Stimulated activated CD4-positive, alpha-beta T cell treated with anti-CD3 and anti-CD28 coated beads, TNF-alpha, amount 100 ng/mL, for 4 hours (primary cell): ENCODE measurements around the gene SLC30A4.
A peak's percentile ranks its signal among the peaks of the same experiment; 100 is the strongest.
"Not testable (repeated sequence)": the region's sequence is repeated elsewhere in the genome, so short reads cannot be mapped to it uniquely, and the experiment has no call there.

ENCODE experiments used
- DNase-seq, 3 experiments: peaks; one replicate each; pipeline ENCODE4 v3.0.0-alpha.2; 2020; ENCODE audit warnings: low read depth in 3 of 3

Gene SLC30A4

DNA sequence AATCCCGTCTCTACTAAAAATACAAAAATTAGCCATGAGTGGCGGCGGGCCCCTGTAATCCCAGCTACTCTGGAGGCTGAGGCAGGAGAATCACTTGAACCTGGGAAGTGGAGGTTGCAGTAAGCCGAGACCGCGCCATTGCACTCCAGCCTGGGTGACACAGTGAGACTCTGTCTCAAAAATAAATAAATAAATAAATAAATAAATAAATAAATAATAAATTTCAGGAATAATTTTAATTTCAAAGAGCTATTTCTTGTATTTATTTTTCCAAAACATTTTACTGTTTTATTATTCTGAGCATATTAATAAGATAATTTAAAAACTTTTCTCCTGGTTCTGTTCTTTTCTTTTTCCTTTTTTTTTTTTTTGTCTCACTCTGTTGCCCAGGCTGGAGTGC lies 15.4 kb downstream of the SLC30A4 start:
- DNase-seq, result not testable (repeated sequence)

GRCh38 chr15:45499426-45499825 lies 23.1 kb downstream of the SLC30A4 start:
- no peak for DNase-seq

- DNase-seq, result no peak
Measured at GRCh38 chr15:45498701-45499100, 23.9 kb downstream of the SLC30A4 start.

DNA sequence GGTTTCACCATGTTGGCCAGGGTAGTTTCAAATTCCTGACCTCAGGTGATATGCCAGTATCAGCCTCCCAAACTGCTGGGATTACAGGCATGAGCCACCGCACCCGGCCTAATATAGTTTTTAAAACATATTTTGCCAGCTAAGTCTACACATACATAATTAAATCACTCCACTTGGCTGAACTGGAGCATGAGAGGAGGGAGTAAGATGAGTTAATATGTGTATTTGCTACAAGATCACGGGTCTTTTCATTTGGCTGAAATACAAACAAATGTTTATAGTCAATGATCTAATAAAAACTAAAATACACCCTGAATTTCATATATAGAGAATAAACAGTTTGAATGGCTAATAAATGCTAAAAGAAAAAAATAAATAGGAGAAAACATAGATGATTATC lies 25.3 kb downstream of the SLC30A4 start:
- DNase-seq, result no peak

DNA sequence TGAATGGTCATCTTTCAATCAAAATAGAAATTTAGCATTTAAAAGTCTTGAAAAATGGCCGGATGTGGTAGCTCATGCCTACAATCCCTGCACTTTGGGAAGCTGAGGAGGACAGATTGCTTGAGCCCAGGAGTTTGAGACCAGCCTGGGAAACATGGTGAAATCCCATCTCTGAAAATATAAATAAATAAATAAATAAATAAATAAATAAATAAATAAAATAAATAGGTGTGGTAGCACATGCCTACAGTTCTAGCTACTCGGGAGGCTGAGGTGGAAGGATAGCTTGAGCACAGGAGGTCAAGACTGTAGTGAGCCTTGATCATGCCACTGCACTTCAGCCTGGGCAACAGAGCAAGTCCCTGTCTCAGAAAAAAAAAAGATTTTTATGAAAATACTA lies 25.9 kb downstream of the SLC30A4 start:
- DNase-seq, result no peak

GRCh38 chr15:45495588-45495987 lies 27.0 kb downstream of the SLC30A4 start:
- no peak for DNase-seq

DNA sequence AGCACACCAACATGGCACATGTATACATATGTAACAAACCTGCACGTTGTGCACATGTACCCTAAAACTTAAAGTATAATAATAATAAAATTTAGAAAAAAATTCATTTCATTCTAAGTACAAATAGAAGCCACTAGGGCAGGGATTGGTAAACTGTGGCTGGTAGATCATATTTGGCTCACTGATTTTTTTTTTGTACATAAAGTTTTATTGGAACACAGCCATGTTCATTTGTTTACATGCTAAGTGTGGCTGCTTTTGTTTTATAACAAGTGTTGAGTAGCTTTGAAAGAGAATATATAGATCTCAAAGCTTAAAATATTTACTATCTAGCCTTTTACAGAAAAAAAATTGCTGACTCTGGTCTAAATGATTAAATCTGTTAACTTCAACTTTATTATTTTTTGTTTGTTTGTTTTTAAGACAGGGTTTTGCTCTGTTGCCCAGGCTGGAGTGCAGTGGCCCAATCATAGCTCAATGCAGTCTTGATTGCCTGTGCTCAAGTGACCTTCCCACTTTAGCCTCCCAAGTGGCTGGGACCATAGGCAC lies 32.8 kb downstream of the SLC30A4 start:
- DNase-seq, result no peak

DNA sequence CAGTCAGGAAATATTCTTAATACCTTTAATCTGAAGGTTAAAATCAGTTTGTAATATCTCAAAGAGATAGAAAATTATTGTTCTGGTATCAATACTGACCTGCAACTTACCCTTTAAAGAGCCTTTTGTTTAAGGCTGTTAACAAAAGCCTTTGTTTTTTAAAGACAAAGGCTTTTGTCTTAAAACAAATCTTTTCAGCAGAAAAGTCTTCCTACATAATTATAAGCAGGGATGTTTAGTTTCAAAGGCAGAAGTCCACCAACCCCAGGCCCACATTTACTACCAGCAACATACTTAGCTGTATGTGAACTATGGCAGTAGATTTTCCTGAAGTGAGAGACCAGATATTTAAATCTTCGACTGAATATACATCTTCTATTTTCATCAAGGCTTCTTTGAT lies 36.2 kb downstream of the SLC30A4 start:
- DNase-seq, result no peak

GRCh38 chr15:45481135-45481534 lies 41.4 kb downstream of the SLC30A4 start:
- DNase-seq, result no peak

DNA sequence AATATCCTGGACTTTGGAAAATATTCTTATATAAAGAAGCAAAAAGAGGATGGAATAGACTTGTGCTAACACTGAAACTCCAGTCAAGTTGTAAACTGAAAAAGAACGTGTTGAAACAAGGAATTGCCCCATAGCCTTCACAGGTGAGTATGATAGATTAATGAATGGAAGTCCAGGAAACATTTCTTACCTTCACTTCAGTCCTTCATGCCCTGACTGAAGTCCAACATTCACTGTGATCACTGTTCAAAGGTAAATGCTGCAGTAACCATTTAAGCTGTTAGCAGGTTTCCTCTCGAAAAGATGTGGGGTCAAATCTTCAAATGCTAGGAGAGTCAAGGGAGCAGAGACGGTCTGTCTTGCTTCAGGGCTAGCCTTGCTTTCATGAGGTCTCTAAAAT lies 46.1 kb downstream of the SLC30A4 start:
- DNase-seq, result no peak

GRCh38 chr15:45474799-45475198 lies 47.8 kb downstream of the SLC30A4 start:
- DNase-seq, result no peak

- no peak for DNase-seq
Measured at GRCh38 chr15:45473068-45473467, 49.5 kb downstream of the SLC30A4 start.

DNA sequence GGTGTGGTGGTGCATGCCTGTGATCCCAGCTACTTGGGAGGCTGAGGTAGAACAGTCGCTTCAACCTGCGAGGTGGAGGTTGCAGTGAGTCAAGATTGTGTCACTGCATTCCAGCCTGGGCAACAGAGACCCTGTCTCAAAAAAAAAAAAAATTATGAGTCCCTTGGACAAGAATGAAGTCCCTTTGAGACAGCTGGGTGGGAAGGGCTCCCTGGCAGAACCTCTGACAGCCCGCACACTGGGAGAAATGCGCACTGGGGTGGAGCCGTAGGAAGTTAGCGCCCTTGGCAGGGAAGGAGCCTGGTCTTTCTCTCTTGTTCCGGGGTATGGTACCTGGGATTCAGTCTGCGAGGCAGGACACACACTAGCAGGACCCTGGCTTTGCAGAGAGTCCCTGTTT lies 51.4 kb downstream of the SLC30A4 start:
- no peak for DNase-seq

- DNase-seq, result no peak
Measured at GRCh38 chr15:45469441-45469840, 53.1 kb downstream of the SLC30A4 start.

DNA sequence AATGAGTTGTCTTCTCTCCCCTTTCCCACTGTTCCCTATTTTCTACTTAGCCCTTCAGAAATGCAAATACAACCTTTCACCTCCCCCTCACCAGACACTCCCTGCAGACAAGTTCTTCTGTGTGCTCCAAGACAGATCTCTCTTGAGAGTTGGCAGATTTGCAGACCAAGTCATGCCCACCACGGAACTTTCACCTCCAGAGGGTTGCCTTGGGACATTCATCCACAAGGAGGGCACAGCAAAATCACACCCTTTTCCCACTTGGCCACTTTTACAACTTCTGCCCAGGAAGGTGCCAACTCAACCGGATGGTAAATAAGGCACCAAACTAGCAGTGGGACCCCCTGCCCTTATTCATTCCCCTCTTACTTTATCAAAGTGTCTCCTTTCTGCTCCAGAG lies 53.5 kb downstream of the SLC30A4 start:
- DNase-seq, result no peak

DNA sequence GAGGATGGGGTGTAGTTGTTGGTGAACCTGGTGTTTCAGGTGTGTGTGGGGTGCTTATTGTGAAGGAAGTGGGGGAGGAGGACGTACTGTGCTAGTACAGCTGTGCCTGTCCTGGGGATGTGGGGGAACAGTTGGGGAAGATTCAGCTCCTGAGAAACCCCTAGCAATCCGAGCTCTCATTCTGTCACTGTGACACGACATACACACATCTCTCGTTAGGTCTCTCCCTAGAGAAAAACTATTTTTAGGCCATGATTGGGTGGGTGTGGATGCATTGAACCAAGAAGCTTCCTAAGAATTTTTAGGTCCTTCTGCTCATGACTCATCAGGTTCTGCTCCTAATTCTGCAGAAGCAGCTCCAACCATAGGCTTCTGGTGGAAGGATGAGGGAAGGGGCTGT lies 54.3 kb downstream of the SLC30A4 start:
- no peak for DNase-seq

DNA sequence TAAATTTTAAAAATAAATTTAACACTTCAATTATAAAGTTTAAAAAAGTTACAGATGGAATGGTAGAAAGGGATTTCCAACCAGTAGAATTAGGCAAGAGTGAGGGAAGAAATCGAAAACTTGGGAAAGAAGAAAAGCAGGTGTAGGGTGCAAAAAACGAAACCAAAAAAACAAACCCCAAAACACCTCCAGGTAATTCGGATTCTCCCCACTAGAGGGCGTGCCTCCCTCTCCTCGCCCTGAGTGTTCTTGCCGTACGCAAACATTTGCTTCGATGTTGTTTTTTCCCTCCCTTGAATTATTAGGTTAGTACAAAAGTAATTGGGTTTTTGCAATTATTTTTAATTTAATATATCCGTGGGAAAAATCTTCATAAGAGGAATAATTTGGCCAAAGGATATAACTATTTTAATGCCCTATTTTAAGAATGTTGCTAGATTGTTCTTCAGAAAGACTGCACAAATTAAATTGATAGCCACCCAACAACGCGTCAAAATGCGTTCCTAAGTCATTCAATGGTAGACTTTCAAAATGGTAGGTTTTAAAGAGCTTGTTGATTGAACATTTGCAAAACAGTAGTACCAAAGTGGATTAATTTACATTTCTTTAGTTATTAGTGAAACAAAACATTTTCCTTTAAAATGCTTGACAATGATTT lies 63.7 kb downstream of the SLC30A4 start:
- peak; percentile 50 to 72 (median 56) for DNase-seq

DNA sequence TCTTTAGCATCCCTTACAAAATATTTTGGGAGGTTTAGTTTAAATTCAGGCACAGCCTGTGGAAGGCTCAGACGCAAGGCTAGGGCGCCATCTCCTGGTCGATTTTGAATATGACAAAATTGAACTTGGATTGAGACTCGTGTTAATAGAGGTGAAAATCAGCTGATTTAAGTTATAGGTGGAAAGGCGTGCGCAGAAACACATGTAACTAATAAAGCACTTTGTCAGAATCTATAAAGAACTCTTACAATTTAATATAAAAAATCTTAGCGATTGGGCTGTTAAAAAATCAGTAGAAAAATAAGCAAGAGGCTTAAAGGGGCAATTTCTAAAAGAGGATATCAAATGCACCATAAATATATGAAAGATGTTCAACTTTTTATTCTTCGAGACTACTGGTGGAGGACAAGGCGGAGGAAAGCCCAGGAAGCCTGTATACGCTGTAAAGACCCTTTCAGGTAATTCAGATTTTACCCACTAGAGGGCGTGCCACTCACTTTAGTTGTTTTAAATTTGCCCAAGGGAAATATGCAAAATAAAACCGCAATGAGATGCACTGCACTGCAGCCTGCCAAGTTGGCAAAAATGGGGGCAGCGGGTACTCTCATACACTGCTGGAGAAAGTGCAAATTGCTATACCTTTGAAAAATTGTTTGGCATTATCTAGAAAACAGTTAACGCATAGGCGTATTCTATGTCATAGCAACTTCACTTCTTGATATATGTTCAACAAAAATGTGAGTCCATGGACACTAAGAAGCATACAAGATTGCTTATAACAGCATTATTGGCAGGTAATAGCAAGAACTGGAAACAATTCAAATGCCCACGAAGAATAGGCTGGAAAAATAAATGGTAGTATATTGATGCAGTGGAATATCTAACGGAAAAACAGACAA lies 64.7 kb downstream of the SLC30A4 start:
- DNase-seq, result peak in 2 of 3 experiments; percentile 42 to 70

DNA sequence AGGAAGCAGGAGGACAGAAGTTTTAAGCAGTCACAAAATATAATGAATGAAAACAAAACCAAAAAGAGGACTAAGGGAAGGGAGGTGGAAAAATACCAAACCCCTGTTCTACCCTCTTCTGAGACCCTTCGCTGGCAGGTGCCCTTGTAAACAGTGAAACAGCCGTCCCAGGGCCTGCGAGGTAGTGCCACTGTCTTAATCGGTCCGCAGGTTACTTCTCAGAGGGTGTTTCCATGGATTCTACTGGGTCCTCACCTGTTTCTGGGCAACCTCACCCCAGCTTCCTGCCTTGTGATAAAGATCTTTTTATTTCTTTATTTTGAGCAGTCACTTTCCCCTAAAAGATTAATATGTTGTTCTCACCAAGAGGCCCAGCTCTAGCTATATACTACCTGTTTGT lies 65.3 kb downstream of the SLC30A4 start:
- DNase-seq, result no peak

DNA sequence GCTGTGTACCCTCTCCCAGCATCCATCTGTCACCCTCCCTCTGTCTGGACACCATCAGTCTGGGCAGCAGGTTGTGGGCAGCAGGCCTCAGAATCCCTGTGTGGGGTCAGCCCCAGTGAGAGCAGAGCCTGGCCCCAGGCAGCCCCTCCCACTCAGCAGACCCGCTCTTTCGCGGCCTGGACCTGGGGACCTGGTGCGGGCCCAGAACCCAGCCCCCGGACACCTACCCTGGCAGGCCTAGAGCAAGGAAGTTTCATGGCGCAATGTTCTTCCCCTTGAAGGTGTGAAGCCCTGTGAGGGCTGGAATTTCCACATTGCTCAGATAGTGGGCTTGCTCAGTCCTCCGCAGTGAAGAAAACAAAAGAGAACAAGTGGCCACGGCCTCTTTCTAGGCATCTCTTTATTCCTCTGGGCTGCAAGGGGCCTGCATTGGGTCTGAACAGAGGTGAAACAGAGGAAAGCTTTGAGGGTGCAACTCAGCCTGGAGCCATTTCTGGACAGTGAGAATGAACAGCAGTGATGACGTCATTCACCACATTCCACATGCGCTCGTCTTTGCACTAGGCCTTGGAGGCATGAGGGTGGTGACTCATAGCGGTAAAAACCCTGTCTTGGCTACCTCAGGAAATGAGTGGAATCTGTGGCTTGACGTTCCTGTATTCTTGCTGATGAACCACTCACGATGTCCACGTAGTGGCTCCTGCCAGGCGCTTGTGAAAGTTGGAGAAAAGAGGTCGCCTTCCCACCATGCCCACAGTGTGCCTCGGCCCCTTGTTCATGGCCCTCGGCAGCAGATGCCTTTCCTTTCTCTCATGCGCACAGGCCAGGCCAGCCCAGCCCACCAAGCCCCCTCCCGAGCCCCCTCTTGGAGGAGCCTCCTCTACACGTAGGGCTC lies 66.1 kb downstream of the SLC30A4 start:
- DNase-seq, result peak in 2 of 3 experiments; percentile 21 to 40

GRCh38 chr15:45454814-45455213 lies 67.7 kb downstream of the SLC30A4 start:
- DNase-seq, result peak in 2 of 3 experiments; percentile 35 to 53

DNA sequence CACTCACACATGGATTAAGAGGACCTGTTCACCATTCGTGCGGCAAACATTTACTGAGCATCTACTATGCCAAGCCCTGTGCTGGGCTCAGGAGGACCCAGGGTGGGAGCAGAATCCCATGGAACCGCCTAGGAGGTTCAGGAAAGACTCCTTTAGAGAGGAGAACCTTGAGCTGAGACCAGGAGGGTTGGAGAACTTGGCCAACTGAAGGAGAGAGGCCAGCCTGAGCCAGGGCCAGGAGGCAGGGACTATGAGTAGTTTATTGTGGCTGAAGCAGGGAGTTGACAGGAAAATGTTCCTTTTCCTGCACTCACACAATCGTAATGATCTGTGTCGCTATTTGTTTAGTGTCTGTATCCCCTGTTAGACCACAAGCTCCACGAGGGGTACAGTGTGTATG lies 71.3 kb downstream of the SLC30A4 start:
- no peak for DNase-seq
